Right lobe of liver (tissue), 4 donors: ENCODE data around the gene PINK1.

Experiments used
- CTCF ChIP-seq, 4 donors: fragments of 200-600 bp in 3 of 4; fragments of 450-650 bp in 1 of 4; IDR thresholded peaks; one replicate each; pipeline versions ENCODE4 v1.5.1 to v1.8.0; 2016 to 2022; ENCODE audit warnings: antibody characterized with exemption in 4 of 4, mild to moderate bottlenecking in 2 of 4
- POLR2A ChIP-seq: fragments of 450-650 bp; IDR thresholded peaks from one replicate; pipeline ENCODE4 v1.6.1; 2017; ENCODE audit warnings: antibody characterized with exemption, mild to moderate bottlenecking
- donor health status: DM: no; HTN: no; CAD: no.
- donor health status: DM: no; HTN: no; CAD: no.
- donor health status: DM: no; HTN: yes; CAD: no.

- TF ChIP-seq CTCF (IDR thresholded peaks at IDR 0.05) (no peak), POLR2A (no peak)
Observed at GRCh38 chr1:20634065-20634593, 871 bp downstream of the PINK1 start.
